ENCODE measurements around the gene ZPR1.

DNA sequence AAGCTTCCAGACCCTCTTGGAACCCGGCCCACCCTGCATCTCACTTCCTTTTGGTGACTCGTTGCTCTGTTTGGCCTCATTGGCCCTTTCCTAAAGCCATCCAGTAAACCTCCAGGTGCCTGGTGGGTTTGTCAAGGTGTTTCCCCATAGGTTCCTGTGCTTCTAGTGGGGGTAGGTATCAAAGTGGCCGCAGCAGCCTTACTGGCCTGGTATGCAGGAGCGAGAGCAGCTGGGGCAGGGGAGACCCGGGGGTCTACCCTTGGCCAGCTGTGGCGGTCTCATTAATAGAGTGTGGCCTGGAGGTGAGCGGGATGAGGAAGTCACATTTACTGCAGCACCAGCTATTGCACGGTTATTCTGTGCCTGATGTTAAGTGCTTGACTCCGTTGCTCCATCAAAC, 31.2 kb upstream of the ZPR1 start:
- no peak for TF ChIP-seq POLR2A (IDR thresholded peaks at IDR 0.05)
- TF ChIP-seq, protein P1, sequence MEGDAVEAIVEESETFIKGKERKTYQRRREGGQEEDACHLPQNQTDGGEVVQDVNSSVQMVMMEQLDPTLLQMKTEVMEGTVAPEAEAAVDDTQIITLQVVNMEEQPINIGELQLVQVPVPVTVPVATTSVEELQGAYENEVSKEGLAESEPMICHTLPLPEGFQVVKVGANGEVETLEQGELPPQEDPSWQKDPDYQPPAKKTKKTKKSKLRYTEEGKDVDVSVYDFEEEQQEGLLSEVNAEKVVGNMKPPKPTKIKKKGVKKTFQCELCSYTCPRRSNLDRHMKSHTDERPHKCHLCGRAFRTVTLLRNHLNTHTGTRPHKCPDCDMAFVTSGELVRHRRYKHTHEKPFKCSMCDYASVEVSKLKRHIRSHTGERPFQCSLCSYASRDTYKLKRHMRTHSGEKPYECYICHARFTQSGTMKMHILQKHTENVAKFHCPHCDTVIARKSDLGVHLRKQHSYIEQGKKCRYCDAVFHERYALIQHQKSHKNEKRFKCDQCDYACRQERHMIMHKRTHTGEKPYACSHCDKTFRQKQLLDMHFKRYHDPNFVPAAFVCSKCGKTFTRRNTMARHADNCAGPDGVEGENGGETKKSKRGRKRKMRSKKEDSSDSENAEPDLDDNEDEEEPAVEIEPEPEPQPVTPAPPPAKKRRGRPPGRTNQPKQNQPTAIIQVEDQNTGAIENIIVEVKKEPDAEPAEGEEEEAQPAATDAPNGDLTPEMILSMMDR (IDR thresholded peaks at IDR 0.05): no peak
